Measurements from ENCODE around the gene ITGAD. TPM values are rescaled to one million over a fixed set of nuclear protein-coding genes. Genes with fewer than 3 reads are reported as not detected.

Gene ITGAD
- total RNA-seq, 1 donor from 2014 or later: not detected

Other genes with a start within 250 kb of the ITGAD start
- 0.68 and 1.1 TPM in 2 replicates for gene PRSS36, start 243.3 kb upstream of the ITGAD start, total RNA-seq
- 970 and 984 TPM in 2 replicates for gene FUS, start 213.2 kb upstream of the ITGAD start, total RNA-seq
- gene PYCARD, start 190.6 kb upstream of the ITGAD start, total RNA-seq: 1.7 and 3.3 TPM in 2 replicates
- 0.05 TPM in 1 of 2 replicates, not detected in the other for gene TRIM72, start 179.2 kb upstream of the ITGAD start, total RNA-seq
- gene PYDC1, start 176.2 kb upstream of the ITGAD start, total RNA-seq: not detected in 2 replicates
- gene ITGAM, start 133.4 kb upstream of the ITGAD start, total RNA-seq: not detected in 2 replicates
- gene ITGAX, start 38.2 kb upstream of the ITGAD start, total RNA-seq: not detected in 2 replicates
- gene COX6A2, start 35.0 kb downstream of the ITGAD start, total RNA-seq: not detected in 2 replicates
- gene ZNF843, start 49.5 kb downstream of the ITGAD start, total RNA-seq: 0.91 and 1.0 TPM in 2 replicates
- gene ARMC5, start 66.2 kb downstream of the ITGAD start, total RNA-seq: 11.8 and 12.3 TPM in 2 replicates
- gene TGFB1I1, start 78.8 kb downstream of the ITGAD start, total RNA-seq: 7.2 and 8.8 TPM in 2 replicates
- not detected in 2 replicates for gene SLC5A2, start 89.8 kb downstream of the ITGAD start, total RNA-seq
- 47.6 and 47.7 TPM in 2 replicates for gene RUSF1, start 115.1 kb downstream of the ITGAD start, total RNA-seq
- gene AHSP, start 134.6 kb downstream of the ITGAD start, total RNA-seq: not detected in 2 replicates